GM12874 (cell line): ENCODE measurements around the gene SIRPA.

Experiments used
- TF ChIP-seq, protein P1 (sequence below): IDR thresholded peaks from 2 replicates; pipeline ENCODE4 v1.5.1; 2011; ENCODE audit warnings: low read depth, mild to moderate bottlenecking, control low read depth, low read length, moderate library complexity; ENCODE audit not compliant: insufficient read depth

The SIRPA gene

DNA sequence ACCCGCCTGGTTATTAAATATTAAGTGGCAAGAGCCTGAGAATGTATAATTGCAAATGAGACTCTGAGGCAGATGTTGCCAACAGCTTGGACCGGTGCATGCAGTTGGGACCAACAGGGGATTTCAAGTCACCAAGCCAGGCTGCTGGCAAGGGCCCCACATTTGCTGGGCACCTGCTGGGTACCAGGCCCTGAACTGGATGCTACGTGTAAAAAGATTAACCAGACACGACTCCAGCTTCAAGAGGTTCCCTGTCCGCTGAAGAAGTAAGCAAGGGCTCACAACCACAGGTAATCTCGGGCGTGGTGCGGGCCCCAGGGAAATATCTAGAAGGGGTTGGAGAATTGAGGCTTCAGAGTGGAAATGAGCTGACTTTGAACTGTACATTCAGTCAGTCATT is 13.2 kb upstream of the SIRPA start:
- TF ChIP-seq, protein P1, sequence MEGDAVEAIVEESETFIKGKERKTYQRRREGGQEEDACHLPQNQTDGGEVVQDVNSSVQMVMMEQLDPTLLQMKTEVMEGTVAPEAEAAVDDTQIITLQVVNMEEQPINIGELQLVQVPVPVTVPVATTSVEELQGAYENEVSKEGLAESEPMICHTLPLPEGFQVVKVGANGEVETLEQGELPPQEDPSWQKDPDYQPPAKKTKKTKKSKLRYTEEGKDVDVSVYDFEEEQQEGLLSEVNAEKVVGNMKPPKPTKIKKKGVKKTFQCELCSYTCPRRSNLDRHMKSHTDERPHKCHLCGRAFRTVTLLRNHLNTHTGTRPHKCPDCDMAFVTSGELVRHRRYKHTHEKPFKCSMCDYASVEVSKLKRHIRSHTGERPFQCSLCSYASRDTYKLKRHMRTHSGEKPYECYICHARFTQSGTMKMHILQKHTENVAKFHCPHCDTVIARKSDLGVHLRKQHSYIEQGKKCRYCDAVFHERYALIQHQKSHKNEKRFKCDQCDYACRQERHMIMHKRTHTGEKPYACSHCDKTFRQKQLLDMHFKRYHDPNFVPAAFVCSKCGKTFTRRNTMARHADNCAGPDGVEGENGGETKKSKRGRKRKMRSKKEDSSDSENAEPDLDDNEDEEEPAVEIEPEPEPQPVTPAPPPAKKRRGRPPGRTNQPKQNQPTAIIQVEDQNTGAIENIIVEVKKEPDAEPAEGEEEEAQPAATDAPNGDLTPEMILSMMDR: no peak

DNA sequence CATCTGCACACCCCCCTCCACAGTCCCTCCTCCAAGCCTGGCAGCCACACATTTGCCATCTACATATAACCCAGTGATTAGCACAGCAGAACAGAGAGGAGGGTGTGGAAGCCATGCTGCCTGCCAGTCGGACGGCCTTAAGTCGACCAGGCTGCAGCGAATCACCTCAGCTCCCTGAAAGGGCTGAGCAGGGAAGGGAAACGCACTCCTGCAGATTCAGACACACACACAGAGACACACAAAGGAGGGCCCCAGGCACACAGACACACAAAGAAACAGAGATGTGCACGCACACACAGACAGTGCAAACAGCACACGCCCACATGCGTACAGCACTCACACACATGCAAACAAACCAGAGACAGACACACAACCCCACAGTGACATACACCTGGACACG is 11.2 kb upstream of the SIRPA start:
- TF ChIP-seq, protein P1: no peak

- TF ChIP-seq, protein P1: no peak
These were observed 10.0 kb upstream of the SIRPA start for GRCh38 chr20:1885254-1885653.

DNA sequence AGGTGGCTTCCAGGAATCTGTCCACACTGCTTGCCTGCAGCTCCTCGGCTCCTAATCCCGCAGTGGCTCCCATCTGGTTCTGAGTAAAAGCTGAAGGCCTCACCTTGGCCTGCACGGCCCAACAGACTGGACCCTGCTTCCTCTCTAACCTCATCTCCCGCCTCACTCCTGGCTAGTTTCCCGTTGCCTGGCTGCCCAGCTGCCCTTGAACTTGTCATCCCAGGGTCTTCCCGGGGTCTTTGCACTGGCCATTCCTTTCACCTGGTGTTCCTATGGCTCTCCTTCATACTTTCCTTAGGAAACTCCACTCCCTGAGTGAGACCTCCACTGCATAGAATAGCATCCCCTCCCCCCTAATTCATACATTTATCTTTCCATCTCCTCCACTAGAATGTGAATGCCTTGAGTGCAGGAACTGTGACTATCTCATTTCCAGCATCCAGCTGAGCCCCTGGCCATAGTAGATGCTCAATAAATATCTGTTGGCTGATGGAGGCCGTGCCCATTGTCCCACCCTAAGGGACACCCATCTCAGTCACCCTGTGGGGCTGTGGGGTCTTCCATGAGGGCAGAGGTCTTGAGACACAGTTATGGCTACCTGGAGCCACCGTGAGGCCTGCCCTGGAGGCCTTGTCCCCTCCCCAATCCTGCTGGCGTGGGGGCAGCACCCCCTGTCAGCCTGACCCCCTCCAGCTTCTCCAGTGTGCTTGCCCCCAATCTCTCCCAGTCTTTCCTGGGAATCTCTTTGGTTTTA is 9.1 kb upstream of the SIRPA start:
- TF ChIP-seq, protein P1: no peak

DNA sequence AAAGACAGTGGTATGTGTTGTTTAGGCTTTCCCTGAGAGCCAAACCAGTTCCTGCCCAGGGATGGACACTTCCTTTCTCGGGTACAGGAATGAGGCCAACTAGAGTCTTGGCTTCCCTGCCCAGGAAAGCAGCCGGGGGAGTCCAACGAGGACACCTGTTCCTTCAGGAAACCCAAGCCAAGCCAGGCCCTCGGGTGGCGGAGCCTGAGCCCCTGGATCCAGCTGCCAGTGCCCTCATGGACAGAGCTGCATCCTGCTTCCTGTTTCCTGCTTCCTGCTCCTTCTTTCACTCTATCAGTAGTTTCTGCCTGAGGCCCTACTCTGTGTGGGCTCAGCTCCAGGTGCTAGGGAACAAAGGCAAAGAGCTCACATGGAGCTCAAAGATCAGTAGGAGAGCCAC is 7.9 kb upstream of the SIRPA start:
- TF ChIP-seq, protein P1: no peak

DNA sequence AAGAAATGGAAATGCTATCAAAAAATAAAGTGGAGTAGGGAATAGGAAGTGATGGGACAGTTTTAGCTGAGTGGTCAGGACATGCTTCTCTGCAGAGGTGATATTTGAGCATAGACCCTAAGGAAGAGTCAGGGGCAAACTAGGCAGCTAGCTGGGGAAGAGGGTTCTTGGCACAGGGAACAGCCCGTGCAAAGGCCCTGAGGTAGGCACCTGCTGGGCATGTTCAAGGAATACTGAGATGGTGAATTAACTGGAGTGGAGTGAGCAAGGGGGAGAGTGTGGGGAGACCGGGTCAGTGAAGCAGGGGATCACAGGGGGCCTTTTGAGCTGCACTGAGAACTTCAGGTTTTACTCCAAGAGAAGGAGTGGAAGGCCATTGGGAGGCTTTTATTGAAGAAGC is 7.5 kb upstream of the SIRPA start:
- TF ChIP-seq, protein P1: no peak

- TF ChIP-seq, protein P1: no peak
These were observed 6.3 kb upstream of the SIRPA start for GRCh38 chr20:1888796-1889463.
